ENCODE measurements around the gene JUND. TPM values are rescaled to one million over a fixed set of nuclear protein-coding genes. Genes with fewer than 3 reads are reported as not detected.

The JUND gene
- total RNA-seq, 1 experiment from 2014 or later = 103 TPM

DNA sequence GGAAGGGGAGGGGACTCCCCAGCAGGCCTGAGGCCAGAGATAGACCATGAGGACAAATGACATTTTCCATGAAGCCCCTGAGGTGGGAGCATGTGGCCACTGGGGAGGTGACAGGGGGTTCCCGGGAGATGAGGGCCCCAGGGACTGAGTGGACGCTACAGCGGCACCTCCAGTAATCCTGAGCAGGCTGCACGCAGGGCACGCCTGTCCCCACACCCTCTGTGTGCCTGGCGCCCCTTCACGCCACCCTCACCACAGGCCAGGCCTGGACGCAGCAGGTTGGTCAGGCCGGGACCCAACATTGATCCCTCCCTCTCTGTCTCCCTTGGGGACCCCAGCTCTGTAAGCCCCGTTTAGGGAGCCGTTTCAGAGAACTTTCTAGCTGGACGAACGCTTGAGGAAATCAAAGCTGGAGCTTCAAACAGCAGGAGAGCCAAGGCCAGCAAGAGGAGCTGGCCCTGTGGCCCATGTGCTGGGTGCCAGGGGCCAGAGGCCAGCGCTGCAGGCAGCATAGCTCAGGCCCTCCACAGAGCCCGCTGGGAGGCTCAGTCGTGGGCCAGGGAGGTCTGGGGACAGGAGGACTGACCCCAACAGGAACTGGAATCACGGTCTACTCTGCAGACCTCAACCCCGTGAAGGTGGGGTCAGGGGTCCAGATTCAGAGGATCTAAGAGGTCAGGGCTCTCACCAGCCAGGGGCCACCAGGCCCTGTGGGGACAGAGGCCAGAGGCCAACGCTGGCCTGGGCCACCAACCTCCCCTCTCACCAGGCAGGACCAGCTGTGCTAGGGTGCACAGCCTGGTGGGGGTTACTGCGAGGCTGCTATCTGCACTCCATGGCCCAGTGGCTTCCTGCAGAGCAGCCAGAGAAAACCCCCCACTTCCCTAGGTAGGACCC, 26.9 kb upstream of the JUND start:
- Histone ChIP-seq H3K79me2 (ENCODE audit: insufficient read depth, low read length) (no peaks in the 10 kb centered on the region), H3K79me1 (ENCODE audit: insufficient read depth, low read depth, low read length, poor library complexity, severe bottlenecking) (no peaks in the 10 kb centered on the region), H3K23ac (ENCODE audit: insufficient read length, low read depth, low read length) (no peak overlapping the region), H3K14ac (ENCODE audit: insufficient read depth, low read length) (no peak overlapping the region), H3K27me3 (ENCODE audit: insufficient read depth, low read length) (no peaks in the 10 kb centered on the region), H4K8ac (replicated peaks; ENCODE audit: insufficient read length, low read depth, low read length) (no peak overlapping the region), H3K56ac (ENCODE audit: insufficient read length, low read depth, low read length) (no peak overlapping the region), H2BK12ac (ENCODE audit: insufficient read length, low read depth, low read length) (no peak overlapping the region), H3K4me1 (ENCODE audit: insufficient read depth, low read length) (peaks cover 3% of the 10 kb centered on the region; the same call in 1 of the 2 replicates), H4K91ac (ENCODE audit: insufficient read length, low read depth, low read length) (no peak overlapping the region), H2BK15ac (ENCODE audit: low read depth, low read length) (no peak overlapping the region), H2BK20ac (ENCODE audit: low read depth, low read length, poor library complexity, severe bottlenecking) (no peak overlapping the region), H4K5ac (ENCODE audit: insufficient read length, low read depth, low read length) (no peak overlapping the region), H3K9ac (ENCODE audit: extremely low read depth, insufficient read length, low read length) (no peak overlapping the region), H2AFZ (ENCODE audit: low read length) (no peak overlapping the region), H2BK5ac (ENCODE audit: insufficient read length, low read length) (no peak overlapping the region), H3K4me2 (ENCODE audit: insufficient read depth, insufficient read length, low read length) (no peak overlapping the region), H3K9me3 (ENCODE audit: control insufficient read depth, low read depth, low read length) (no peaks in the 10 kb centered on the region), H2AK5ac (ENCODE audit: insufficient read length, low read length) (no peak overlapping the region), H3K18ac (ENCODE audit: insufficient read length, low read depth, low read length) (no peak overlapping the region), H3T11ph (ENCODE audit: low read length) (no peak overlapping the region), H3K4ac (ENCODE audit: low read depth, low read length) (no peak overlapping the region), H4K20me1 (ENCODE audit: control insufficient read depth, insufficient read depth, insufficient read length) (no peaks in the 10 kb centered on the region), H3K27ac (ENCODE audit: insufficient read length, low read depth, low read length) (no peak overlapping the region), H2BK120ac (ENCODE audit: low read depth, low read length, poor library complexity, severe bottlenecking) (no peak overlapping the region), H3K23me2 (ENCODE audit: insufficient read length, low read depth, low read length, poor library complexity, severe bottlenecking) (peaks cover 3% of the 10 kb centered on the region)
- DNase-seq = no peak
- H3K27ac Mint-ChIP-seq = no peak overlapping the region
- no peak overlapping the region for H3K4me3 Mint-ChIP-seq
- WGBS (ENCODE audit: extremely low coverage, insufficient read length, low lambda C conversion rate) = no CpG with 5 or more reads among the region's 20 CpGs
- H3K4me1 Mint-ChIP-seq = peaks cover 26 to 37% of the 10 kb centered on the region in 2 experiments
- TF ChIP-seq, protein P1, sequence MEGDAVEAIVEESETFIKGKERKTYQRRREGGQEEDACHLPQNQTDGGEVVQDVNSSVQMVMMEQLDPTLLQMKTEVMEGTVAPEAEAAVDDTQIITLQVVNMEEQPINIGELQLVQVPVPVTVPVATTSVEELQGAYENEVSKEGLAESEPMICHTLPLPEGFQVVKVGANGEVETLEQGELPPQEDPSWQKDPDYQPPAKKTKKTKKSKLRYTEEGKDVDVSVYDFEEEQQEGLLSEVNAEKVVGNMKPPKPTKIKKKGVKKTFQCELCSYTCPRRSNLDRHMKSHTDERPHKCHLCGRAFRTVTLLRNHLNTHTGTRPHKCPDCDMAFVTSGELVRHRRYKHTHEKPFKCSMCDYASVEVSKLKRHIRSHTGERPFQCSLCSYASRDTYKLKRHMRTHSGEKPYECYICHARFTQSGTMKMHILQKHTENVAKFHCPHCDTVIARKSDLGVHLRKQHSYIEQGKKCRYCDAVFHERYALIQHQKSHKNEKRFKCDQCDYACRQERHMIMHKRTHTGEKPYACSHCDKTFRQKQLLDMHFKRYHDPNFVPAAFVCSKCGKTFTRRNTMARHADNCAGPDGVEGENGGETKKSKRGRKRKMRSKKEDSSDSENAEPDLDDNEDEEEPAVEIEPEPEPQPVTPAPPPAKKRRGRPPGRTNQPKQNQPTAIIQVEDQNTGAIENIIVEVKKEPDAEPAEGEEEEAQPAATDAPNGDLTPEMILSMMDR (conservative IDR thresholded peaks at IDR 0.05) = no peak
- no peaks in the 10 kb centered on the region for H3K9me3 Mint-ChIP-seq
- H3K36me3 Mint-ChIP-seq (ENCODE audit: insufficient read depth in 1 of 3, low read depth in 3 of 3) = peaks cover 25 to 61% (median 53%) of the 10 kb centered on the region in 3 experiments
- no peaks in the 10 kb centered on the region for H3K27me3 Mint-ChIP-seq (ENCODE audit: low read depth)

Measured in H9 (cell line).